Stimulated activated memory B cell treated with anti-CD40 and anti-IgM and Interleukin-4, amounts not matched to agents 10 μg/mL and 1 μg/mL and 100 μg/mL, for 72 hours (primary cell): Measurements from ENCODE around the gene SLCO1C1.

Experiments
- ATAC-seq: fragments of 150-1000 bp; cut with Tn5 transposase; 2 replicates; pipeline ENCODE4 v1.10.0; 2021
- H3K27ac Mint-ChIP-seq: one replicate; pipeline ENCODE4 v1.8.0; 2022; ENCODE audit warnings: mild to moderate bottlenecking, mixed read lengths
- H3K27me3 Mint-ChIP-seq: one replicate; pipeline ENCODE4 v1.8.0; 2022; ENCODE audit warnings: mixed read lengths
- H3K36me3 Mint-ChIP-seq: one replicate; pipeline ENCODE4 v1.8.0; 2022; ENCODE audit warnings: mixed read lengths
- H3K4me1 Mint-ChIP-seq: one replicate; pipeline ENCODE4 v1.8.0; 2022; ENCODE audit warnings: mixed read lengths
- H3K4me3 Mint-ChIP-seq: one replicate; pipeline ENCODE4 v1.8.0; 2022; ENCODE audit warnings: mild to moderate bottlenecking, moderate library complexity, mixed read lengths
- H3K9me3 Mint-ChIP-seq: one replicate; pipeline ENCODE4 v1.8.0; 2022; ENCODE audit warnings: mixed read lengths

SLCO1C1 gene, protein sequence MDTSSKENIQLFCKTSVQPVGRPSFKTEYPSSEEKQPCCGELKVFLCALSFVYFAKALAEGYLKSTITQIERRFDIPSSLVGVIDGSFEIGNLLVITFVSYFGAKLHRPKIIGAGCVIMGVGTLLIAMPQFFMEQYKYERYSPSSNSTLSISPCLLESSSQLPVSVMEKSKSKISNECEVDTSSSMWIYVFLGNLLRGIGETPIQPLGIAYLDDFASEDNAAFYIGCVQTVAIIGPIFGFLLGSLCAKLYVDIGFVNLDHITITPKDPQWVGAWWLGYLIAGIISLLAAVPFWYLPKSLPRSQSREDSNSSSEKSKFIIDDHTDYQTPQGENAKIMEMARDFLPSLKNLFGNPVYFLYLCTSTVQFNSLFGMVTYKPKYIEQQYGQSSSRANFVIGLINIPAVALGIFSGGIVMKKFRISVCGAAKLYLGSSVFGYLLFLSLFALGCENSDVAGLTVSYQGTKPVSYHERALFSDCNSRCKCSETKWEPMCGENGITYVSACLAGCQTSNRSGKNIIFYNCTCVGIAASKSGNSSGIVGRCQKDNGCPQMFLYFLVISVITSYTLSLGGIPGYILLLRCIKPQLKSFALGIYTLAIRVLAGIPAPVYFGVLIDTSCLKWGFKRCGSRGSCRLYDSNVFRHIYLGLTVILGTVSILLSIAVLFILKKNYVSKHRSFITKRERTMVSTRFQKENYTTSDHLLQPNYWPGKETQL

DNA sequence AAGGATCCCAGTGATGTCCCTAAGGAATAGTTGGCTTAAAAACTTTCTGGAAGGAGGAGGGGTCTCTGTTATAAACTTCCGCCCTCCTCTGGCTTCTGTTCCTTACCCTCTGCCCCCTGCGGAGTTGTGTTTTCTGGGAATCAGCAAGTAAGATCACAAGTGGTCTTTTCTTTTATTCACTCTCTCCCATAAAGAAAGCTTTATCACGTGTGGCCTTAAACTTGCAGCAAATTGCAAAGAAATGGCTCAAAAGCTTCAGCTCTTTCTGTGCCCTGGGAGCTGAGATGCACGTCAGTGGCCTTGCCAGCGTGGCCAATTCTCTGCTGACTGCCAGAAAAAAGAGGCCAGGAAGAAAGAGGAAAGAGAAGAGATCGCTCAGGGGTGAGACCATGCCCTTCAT lies at the start of gene SLCO1C1:
Gene SLCO1C1, plus strand, starts transcription at position 101 of the 400 bp plus-strand sequence. CDS start 4,245 bp downstream, outside the sequence.
- H3K4me1 Mint-ChIP-seq, result no peaks in the 10 kb centered on the region
- no peak within 1 kb of the TSS for H3K4me3 Mint-ChIP-seq
- H3K36me3 Mint-ChIP-seq, result no peaks in the 10 kb centered on the region
- H3K27me3 Mint-ChIP-seq, result no peaks in the 10 kb centered on the region
- H3K9me3 Mint-ChIP-seq, result peaks cover 3% of the 10 kb centered on the region
- no peak within 1 kb of the TSS for H3K27ac Mint-ChIP-seq
- no peak for ATAC-seq

DNA sequence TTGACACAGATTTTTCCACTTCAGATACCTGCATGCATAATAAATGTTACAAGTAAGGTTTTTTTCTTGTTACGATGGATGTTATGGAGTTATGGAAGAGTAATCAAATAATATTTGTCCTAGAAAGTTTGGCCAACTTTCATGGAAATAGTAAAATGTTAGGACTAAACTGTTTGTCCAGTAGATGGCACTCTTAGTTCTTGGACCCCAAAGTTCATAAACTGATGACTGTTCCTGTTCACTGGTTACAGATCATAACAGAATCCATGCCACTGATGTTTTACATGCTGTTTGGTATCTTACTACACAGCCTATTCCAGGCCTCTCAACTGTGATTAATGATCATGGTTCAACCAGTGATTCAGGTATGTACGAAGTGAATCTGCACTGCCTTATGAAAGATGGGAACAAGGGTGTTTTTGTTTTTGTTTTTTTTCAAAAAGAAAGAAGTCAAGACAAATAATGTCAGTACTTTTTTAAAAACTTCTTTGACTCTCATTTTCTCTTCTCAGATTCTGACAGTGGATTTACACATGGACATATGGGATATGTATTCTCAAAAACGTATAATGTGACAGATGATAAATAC lies 48.8 kb upstream of the SLCO1C1 start:
- Mint-ChIP-seq H3K4me1 (no peaks in the 10 kb centered on the region), H3K36me3 (no peaks in the 10 kb centered on the region), H3K9me3 (no peaks in the 10 kb centered on the region), H3K4me3 (no peak overlapping the region), H3K27ac (no peak overlapping the region), H3K27me3 (no peaks in the 10 kb centered on the region)
- ATAC-seq, result no peak

DNA sequence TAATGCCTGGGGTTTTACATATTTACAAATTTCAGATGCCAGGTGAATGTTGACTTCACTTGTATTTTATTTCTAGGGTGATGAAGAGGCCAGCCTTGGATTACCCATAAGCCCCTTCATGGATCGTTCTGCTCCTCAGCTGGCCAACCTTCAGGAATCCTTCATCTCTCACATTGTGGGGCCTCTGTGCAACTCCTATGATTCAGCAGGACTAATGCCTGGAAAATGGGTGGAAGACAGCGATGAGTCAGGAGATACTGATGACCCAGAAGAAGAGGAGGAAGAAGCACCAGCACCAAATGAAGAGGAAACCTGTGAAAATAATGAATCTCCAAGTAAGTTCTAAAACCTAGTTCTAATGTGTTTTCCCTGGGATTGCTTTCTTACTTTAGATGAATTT lies 41.3 kb upstream of the SLCO1C1 start:
- no peak overlapping the region for H3K27ac Mint-ChIP-seq
- no peaks in the 10 kb centered on the region for H3K4me1 Mint-ChIP-seq
- no peaks in the 10 kb centered on the region for H3K27me3 Mint-ChIP-seq
- no peak for ATAC-seq
- no peak overlapping the region for H3K4me3 Mint-ChIP-seq
- H3K36me3 Mint-ChIP-seq, result no peaks in the 10 kb centered on the region
- H3K9me3 Mint-ChIP-seq, result no peaks in the 10 kb centered on the region

DNA sequence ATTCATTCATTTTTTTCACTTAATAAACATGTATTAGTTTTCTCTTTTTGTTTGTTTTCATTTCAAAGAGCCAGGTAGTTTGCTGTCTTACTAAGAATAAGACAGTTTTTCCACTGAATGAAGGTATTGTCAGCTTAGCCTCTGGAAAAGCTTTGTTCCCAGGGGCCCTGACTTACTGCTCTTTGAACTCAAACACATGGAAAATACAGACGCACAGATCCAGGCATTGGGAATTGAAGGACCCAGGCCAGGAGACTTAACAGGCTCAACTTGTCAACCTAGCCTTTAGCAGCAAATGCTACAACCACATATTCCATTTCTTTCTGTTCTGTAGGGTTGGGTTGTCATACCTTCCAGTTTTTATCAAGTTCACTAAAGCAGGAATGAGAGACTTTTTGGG lies 38.5 kb upstream of the SLCO1C1 start:
- ATAC-seq, result no peak
- H3K9me3 Mint-ChIP-seq, result peaks cover 8% of the 10 kb centered on the region
- no peaks in the 10 kb centered on the region for H3K36me3 Mint-ChIP-seq
- H3K4me1 Mint-ChIP-seq, result no peaks in the 10 kb centered on the region
- H3K27me3 Mint-ChIP-seq, result no peaks in the 10 kb centered on the region
- H3K27ac Mint-ChIP-seq, result no peak overlapping the region
- H3K4me3 Mint-ChIP-seq, result no peak overlapping the region

DNA sequence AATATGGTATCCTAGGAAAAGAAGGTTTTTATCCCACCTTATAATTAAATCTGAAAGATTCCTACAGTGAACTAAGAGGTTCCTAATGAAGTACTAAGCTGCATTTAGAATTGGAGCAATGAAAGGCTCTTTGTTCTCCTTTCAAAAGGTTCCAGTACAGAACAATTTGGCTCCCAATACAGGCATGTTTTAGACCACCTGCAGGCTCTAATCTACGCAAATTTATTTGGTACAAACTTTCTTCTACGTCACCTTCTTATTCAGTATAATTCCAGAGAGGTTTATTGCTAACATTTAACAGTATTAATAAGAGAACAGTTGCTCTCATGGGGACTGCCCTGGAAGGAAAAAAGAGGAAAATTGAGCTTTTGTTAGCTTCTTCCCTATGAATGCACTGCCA lies 37.6 kb upstream of the SLCO1C1 start:
- peaks cover 8% of the 10 kb centered on the region for H3K9me3 Mint-ChIP-seq
- H3K4me3 Mint-ChIP-seq, result no peak overlapping the region
- no peaks in the 10 kb centered on the region for H3K27me3 Mint-ChIP-seq
- no peaks in the 10 kb centered on the region for H3K36me3 Mint-ChIP-seq
- ATAC-seq, result no peak
- no peak overlapping the region for H3K27ac Mint-ChIP-seq
- H3K4me1 Mint-ChIP-seq, result no peaks in the 10 kb centered on the region

DNA sequence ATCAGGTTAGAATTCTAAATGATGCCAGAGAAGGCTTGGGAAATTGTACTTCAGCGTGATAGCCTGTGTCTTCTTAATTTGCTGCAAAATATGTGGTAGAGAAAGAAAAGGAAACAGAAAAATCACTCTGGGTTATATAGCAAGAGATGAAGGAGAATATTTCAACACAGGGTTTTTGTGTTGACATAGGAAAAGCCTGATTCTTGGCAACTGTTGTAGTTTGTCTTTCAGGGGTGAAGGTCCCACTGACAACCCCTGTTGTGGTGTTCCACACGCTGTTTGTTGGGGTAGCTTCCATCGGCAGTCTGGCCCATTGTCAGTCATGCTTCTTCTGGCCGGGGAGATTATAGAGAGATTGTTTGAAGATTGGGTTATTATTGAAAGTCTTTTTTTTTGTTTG lies 13.8 kb upstream of the SLCO1C1 start:
- Mint-ChIP-seq H3K9me3 (no peaks in the 10 kb centered on the region), H3K4me3 (no peak overlapping the region), H3K27ac (no peak overlapping the region), H3K4me1 (no peaks in the 10 kb centered on the region), H3K36me3 (no peaks in the 10 kb centered on the region), H3K27me3 (no peaks in the 10 kb centered on the region)
- ATAC-seq, result no peak

DNA sequence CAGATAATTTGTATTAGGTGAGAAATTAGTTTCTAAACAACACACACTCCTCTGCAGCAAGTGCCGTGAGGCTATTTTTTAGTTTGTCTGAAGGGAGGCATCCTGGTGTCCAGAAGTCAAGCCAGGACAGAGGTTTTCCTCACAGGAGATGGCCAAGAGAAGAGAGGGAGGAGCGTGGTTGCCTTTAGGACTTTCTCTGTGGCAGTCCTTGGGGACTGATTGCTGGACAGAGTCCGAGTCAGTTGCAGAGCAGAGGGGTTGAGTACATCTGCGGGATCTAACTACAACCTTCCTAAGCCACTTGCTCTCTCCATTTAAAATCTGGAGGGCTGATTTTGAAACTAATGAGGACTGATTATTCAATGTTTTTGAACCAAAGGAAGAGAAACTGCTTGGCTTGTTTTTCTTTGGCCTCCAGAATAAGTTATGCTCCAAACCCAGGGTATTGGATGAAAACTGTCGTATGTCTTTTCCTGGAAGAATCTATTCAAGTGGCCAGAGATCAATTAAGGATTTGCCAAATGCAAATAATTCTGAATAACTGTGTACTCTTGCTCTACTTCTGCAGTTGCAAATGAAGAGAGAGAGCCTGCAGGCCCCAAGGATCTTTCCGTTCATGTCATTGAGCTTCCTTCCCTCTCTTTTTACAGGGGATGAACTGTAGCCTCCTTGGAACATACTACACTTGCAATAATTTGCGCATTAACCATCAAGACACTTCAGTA lies 1.2 kb downstream of the SLCO1C1 start:
- Mint-ChIP-seq H3K27me3 (no peaks in the 10 kb centered on the region), H3K27ac (no peak overlapping the region), H3K9me3 (peaks cover 3% of the 10 kb centered on the region), H3K4me1 (no peaks in the 10 kb centered on the region), H3K4me3 (no peak overlapping the region), H3K36me3 (no peaks in the 10 kb centered on the region)
- ATAC-seq, result no peak

DNA sequence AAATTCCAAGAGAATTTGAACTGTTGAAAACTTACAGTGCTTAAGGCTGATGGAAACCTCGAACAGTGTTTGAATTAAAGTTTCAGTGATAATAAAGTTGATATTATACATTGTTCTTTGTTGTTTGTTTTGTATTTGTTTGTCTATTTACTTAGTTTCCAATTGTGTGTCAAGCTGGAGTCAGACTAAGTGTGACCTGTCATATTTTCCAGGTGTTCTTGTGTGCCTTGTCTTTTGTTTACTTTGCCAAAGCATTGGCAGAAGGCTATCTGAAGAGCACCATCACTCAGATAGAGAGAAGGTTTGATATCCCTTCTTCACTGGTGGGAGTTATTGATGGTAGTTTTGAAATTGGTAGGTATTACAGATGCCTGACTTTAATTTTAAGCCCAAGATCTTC lies 6.0 kb downstream of the SLCO1C1 start:
- H3K27ac Mint-ChIP-seq, result no peak overlapping the region

DNA sequence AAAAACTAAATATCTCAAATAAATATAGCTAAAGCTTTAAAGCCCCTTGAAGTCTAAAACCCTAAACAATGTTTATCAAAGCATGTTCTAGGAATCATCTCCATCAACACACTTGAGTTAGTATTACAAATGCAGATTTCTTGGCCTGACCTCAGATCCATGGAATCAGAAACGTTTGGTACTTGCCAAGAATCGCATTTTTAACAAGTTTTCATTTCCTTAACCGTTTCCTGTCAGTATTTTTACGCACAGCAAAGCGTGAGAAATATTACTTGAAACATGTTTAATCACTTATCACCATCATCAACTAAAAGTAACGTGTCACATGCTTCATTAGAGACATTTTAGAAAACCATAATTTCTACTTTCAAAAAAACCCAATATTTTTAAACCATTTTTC lies 9.7 kb downstream of the SLCO1C1 start:
- H3K27me3 Mint-ChIP-seq, result no peaks in the 10 kb centered on the region
- H3K9me3 Mint-ChIP-seq, result peaks cover 3% of the 10 kb centered on the region
- no peaks in the 10 kb centered on the region for H3K36me3 Mint-ChIP-seq
- H3K4me1 Mint-ChIP-seq, result no peaks in the 10 kb centered on the region
- H3K27ac Mint-ChIP-seq, result no peak overlapping the region
- no peak overlapping the region for H3K4me3 Mint-ChIP-seq
- ATAC-seq, result no peak

More for the DNA sequence above, 6.0 kb downstream of the SLCO1C1 start:
- Mint-ChIP-seq H3K36me3 (no peaks in the 10 kb centered on the region), H3K9me3 (no peaks in the 10 kb centered on the region), H3K4me1 (no peaks in the 10 kb centered on the region), H3K27me3 (no peaks in the 10 kb centered on the region), H3K4me3 (no peak overlapping the region)
- no peak for ATAC-seq

DNA sequence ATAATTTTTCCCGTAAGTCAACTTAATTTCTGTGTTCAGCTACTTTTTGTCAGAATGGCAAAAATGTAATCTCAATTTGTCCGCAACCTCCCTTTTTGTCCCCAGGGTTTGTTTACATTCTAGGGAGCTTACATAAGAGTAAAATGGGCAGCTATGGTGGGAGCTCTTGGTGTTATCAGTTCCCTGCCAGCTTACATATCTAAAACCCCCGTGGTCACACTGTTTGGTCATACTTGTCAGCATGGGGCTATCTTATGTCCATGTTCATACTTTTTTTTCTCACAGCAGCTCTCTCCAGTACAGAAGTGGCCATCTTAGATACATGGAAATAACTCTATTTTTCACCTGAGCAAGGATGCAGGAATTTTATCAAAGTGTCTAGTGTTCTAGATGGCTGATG lies 16.7 kb downstream of the SLCO1C1 start:
- H3K36me3 Mint-ChIP-seq, result no peaks in the 10 kb centered on the region
- no peaks in the 10 kb centered on the region for H3K27me3 Mint-ChIP-seq
- H3K4me3 Mint-ChIP-seq, result no peak overlapping the region
- H3K27ac Mint-ChIP-seq, result no peak overlapping the region
- H3K9me3 Mint-ChIP-seq, result peaks cover 6% of the 10 kb centered on the region
- no peaks in the 10 kb centered on the region for H3K4me1 Mint-ChIP-seq
- ATAC-seq, result no peak

DNA sequence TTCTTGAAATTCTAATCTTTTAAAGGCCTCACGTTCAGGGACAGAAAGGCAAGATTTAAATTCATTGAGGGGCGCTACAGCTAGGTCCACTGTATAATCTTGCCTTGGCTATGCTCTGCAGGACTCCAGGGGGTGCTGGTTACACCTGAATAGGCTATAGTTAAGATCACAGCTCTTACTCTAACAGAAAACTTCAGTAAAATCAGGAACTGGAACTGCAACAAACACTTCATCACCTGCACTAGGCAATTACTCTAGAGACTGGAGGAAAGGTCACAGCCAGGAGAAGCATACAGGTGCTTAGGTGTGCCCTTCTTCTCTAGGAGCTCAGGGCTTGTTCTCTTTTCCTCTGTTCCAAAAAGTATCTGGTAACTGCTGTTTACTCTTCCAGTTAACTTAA lies 20.9 kb downstream of the SLCO1C1 start:
- no peak overlapping the region for H3K4me3 Mint-ChIP-seq
- H3K4me1 Mint-ChIP-seq, result no peaks in the 10 kb centered on the region
- no peak for ATAC-seq
- H3K9me3 Mint-ChIP-seq, result peaks cover 3% of the 10 kb centered on the region
- no peaks in the 10 kb centered on the region for H3K27me3 Mint-ChIP-seq
- H3K27ac Mint-ChIP-seq, result no peak overlapping the region
- H3K36me3 Mint-ChIP-seq, result no peaks in the 10 kb centered on the region

DNA sequence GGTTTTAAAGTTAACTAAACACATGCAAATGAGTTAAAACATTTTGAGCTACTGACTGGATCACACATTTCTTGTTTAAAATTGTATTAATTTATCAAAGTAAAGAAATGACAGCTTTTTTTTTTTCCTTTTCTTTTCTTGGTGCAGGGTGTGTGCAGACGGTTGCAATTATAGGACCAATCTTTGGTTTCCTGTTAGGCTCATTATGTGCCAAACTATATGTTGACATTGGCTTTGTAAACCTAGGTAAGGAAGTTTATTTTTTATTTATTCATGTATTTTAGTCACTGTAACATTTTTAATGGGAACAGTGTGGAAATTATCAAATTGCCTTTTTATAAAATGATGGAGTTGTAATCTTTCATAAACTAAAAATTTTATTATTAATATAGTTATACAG lies 21.9 kb downstream of the SLCO1C1 start:
- no peaks in the 10 kb centered on the region for H3K27me3 Mint-ChIP-seq
- H3K36me3 Mint-ChIP-seq, result no peaks in the 10 kb centered on the region
- H3K27ac Mint-ChIP-seq, result no peak overlapping the region
- H3K4me1 Mint-ChIP-seq, result no peaks in the 10 kb centered on the region
- peaks cover 3% of the 10 kb centered on the region for H3K9me3 Mint-ChIP-seq
- H3K4me3 Mint-ChIP-seq, result no peak overlapping the region
- ATAC-seq, result no peak

DNA sequence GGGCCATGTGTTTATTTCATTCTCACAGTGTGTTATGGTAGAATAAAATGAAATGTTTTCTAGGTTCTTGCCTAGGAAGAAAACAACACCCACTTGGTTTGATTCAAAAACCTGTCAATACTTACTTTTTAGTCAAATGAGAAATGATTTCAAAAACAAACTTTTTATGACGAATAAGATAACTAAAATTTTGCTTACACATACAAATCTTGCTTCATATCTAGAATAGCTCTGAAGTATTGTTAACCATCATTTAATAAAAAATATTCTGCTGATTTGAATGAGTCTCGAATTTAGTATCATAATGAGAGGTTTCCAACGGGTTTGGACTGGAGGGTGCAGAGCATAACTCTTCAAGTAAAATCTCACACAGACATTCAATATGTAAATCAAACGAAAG lies 23.2 kb downstream of the SLCO1C1 start:
- ATAC-seq, result no peak

DNA sequence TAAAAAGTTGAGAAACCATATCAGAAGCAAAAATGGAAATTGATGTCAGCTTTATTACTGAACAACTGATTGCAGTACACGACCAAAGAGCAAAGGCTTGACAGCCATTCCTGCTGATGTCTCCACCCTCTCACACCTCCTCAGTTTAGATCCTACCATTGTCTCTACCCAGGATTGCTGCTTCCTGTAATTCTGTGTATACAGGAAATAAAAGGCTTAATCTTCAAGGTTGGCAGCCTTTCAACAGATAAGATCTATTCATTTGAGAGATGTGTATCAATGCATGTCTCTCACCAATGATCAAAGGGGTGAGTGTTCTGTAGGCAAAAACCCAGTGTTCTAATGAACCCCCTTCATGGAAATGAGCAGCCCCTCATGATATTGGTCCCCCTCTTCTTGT lies 27.0 kb downstream of the SLCO1C1 start:
- ATAC-seq, result peak; percentile 34
- no peak overlapping the region for H3K4me3 Mint-ChIP-seq
- no peaks in the 10 kb centered on the region for H3K4me1 Mint-ChIP-seq
- H3K36me3 Mint-ChIP-seq, result no peaks in the 10 kb centered on the region
- H3K27me3 Mint-ChIP-seq, result no peaks in the 10 kb centered on the region
- no peaks in the 10 kb centered on the region for H3K9me3 Mint-ChIP-seq
- no peak overlapping the region for H3K27ac Mint-ChIP-seq

More for the DNA sequence above, 23.2 kb downstream of the SLCO1C1 start:
- Mint-ChIP-seq H3K4me3 (no peak overlapping the region), H3K27ac (no peak overlapping the region), H3K4me1 (no peaks in the 10 kb centered on the region), H3K27me3 (no peaks in the 10 kb centered on the region), H3K9me3 (peaks cover 3% of the 10 kb centered on the region), H3K36me3 (no peaks in the 10 kb centered on the region)

DNA sequence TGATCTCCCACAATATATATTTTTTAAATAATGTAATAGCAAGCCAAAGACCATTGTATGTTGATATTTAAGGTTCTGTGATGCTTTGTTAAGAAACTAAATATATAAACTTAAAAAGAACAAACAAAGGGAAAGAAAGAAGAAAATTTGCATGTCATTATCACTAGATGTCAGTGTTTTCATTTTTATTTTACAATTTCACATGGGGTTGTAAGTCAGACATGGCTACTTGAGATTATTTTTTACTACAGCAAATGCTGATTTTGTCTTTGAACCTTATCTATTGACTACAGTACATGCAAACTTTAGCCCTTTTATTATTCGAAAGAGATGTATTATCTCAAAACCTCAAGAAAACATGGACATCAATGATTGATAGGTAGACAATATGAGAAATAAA lies 36.1 kb downstream of the SLCO1C1 start:
- no peaks in the 10 kb centered on the region for H3K4me1 Mint-ChIP-seq
- H3K4me3 Mint-ChIP-seq, result no peak overlapping the region
- no peaks in the 10 kb centered on the region for H3K36me3 Mint-ChIP-seq
- no peaks in the 10 kb centered on the region for H3K27me3 Mint-ChIP-seq
- ATAC-seq, result no peak
- peaks cover 6% of the 10 kb centered on the region for H3K9me3 Mint-ChIP-seq
- no peak overlapping the region for H3K27ac Mint-ChIP-seq
